Myocyte (in vitro differentiated cells): ENCODE results near the gene ITGB1BP2. TPM values are rescaled to one million over a fixed set of nuclear protein-coding genes. Genes with fewer than 3 reads are reported as not detected.
"Not testable (repeated sequence)": the region's sequence is repeated elsewhere in the genome, so short reads cannot be mapped to it uniquely, and the experiment has no call there.

Source experiments
- DNase-seq: peaks from one replicate; pipeline ENCODE4 v3.0.0-alpha.2; 2012; ENCODE audit warnings: low read depth
- polyA plus RNA-seq: library from polyadenylated mRNA; unstranded; fragments of >200 nt; gene quantifications from one replicate; pipeline ENCODE4 v1.2.1, GENCODE V29; 2012; ENCODE audit warnings: missing spikeins
- total RNA-seq: library from RNA; depleted of rRNA; stranded (reverse); fragments of >200 nt; gene quantifications from 2 replicates; pipeline ENCODE4 v1.2.3, GENCODE V29; 2014

The ITGB1BP2 gene
- total RNA-seq, result 109 and 135 TPM in 2 replicates
- polyA plus RNA-seq, result 51.2 TPM

GRCh38 chrX:71301195-71301924 lies at the start of gene ITGB1BP2:
Gene ITGB1BP2 (plus strand): TSS chrX:71301750. CDS start chrX:71301807, 57 bp downstream.
- DNase-seq, result peak; percentile 92

DNA sequence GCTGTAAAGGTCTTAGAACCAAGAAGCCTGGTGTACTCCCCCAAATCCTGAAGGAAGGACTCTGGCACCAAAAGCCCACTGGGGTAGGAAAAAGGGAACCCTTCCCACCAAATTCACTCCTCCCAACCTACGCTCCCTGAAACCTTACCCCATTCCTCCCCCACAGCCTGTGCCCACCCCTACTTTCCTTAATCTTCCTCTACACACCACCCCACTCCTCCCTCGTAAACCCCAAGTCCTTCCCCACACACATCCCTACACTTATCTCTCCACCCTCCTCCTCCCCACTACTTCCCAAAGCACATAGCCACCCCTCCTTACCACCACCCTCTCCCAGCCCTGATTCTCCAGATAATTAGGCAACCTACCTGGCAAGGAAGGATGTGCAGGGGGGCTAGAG lies 49.3 kb upstream of the ITGB1BP2 start:
- no peak for DNase-seq

- DNase-seq, result peak; percentile 36
Measured at GRCh38 chrX:71253253-71254091, 48.1 kb upstream of the ITGB1BP2 start.

GRCh38 chrX:71254092-71254963 lies 47.2 kb upstream of the ITGB1BP2 start, which contains the start of gene ZMYM3:
Gene ZMYM3 (minus strand): TSS chrX:71254140. CDS start chrX:71253255, 885 bp downstream.
- peak; percentile 89 for DNase-seq

DNA sequence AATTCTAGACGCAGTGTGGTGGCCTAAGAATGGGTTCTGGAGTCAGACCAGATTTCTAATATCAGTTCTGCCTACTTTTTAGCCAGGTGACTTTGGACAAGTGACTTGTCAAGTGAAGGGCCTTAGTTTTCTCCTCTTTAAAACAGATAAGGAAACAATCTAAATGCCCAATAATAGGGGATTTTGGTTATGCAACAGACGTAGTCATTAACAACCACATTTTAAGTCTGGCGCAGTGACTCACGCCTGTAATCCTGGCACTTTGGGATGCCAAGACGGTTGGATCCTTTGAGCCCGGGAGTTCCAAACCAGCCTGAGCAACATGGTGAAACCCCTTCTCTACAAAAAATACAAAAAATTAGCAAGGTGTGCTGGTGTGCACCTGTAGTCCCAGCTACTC lies 45.5 kb upstream of the ITGB1BP2 start:
- DNase-seq, result no peak

GRCh38 chrX:71256856-71257255 lies 44.7 kb upstream of the ITGB1BP2 start:
- DNase-seq, result no peak

- DNase-seq, result not testable (repeated sequence)
Measured at GRCh38 chrX:71268624-71269023, 32.9 kb upstream of the ITGB1BP2 start.

- no peak for DNase-seq
Measured at GRCh38 chrX:71269801-71270395, 31.7 kb upstream of the ITGB1BP2 start.

- DNase-seq, result not testable (repeated sequence)
Measured at GRCh38 chrX:71272313-71272712, 29.2 kb upstream of the ITGB1BP2 start.

DNA sequence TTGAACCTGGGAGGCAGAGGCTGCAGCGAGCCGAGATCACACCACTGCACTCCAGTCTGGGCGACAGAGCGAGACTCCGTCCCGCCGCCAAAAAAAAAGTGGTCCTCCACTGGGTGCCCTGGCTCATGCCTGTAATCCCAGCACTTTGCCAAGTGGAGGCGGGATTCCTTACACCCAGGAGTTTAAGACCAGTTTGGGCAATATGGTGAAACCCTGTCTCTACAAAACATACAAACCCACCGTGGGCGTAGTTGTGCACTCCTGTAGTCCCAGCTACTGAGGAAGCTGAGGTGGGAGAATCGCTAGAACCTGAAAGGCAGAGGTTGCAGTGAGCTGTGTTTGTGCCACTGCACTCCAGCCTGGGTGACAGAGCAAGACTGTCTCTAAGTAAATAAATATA lies 20.2 kb upstream of the ITGB1BP2 start:
- not testable (repeated sequence) for DNase-seq

DNA sequence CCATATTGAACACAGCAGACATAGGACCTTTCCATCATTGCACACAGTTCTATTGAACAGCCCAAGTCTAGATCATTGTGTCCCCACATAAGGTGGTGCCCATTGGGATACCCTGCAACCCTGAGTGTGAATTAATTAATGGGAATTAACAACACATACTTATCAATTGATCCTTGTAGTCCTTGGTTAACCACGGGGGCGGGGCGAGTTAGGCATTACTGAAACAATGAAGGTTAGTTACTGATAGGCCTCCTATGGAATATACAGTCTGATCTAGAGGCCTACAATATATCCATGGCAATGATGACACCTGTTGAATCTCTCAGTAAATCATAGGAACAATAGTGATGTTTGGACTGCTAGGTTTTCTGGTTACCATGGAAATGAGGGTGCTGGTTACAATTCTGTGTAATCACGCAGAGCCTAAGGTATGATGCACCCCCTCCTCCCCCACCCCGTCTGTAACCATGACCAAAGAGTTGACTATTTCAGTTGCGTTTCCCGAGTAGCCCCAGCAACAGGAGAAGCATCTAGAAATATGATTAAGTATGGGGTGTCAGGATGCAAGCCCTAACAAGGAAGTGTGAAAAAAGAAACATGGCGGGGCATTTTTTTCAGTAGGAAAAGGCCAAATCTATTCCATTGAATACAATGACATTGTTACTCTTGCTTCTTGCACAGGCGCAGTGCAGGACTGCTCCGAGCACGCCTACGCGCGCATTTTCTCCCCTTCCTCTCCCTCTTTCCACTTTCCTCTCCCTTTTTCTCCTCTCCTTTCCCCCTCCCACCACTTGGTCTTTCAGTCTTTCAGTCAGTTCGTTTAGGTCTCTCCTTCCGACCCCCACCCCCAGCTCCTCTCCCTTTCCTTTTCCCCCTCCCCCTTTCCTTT lies 18.8 kb upstream of the ITGB1BP2 start:
- DNase-seq, result no peak

DNA sequence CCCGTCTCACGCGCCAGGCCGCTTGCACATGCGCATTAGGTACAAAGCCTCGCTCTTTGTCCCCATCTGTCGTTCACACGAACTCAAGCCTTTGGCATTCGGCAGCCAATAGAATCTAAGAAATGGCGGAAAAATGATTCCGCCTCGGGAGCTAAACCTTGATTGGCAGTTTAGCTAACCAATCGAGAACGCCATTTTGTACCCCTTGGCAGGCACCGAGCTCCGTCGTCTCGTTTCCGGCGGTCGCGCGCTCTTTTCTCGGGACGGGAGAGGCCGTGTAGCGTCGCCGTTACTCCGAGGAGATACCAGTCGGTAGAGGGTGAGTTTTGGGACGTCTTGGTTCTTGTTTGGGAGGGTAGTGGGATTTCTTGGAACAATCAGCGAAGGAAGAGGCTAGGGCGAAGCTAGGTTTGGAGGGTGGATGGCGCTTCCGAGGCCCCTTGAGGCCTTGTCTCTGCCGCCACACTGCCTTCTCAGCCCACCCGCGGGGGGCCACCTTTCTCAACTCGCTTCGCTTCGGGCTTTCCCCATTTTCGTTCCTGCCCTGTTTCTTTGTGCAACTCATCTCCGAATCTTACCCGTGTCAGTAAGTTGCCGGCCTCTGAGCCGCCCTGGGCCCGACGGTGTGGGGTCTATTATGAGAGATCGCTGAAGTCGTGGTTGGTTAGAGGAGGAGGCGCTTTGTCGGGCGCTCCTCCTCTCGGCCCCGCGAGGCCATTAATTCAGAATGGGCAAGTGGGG lies 18.0 kb upstream of the ITGB1BP2 start, which contains the start of gene NONO:
Gene NONO, plus strand, starts transcription at position 233 of the 741 bp plus-strand sequence. CDS start 7,003 bp downstream, outside the sequence.
- DNase-seq, result peak; percentile 99

- DNase-seq, result no peak
Measured at GRCh38 chrX:71285929-71286328, 15.6 kb upstream of the ITGB1BP2 start.

GRCh38 chrX:71291381-71291780 lies 10.2 kb upstream of the ITGB1BP2 start:
- DNase-seq, result no peak

GRCh38 chrX:71292669-71293365 lies 8.7 kb upstream of the ITGB1BP2 start:
- peak; percentile 59 for DNase-seq

GRCh38 chrX:71296806-71297205 lies 4.7 kb upstream of the ITGB1BP2 start:
- DNase-seq, result no peak

DNA sequence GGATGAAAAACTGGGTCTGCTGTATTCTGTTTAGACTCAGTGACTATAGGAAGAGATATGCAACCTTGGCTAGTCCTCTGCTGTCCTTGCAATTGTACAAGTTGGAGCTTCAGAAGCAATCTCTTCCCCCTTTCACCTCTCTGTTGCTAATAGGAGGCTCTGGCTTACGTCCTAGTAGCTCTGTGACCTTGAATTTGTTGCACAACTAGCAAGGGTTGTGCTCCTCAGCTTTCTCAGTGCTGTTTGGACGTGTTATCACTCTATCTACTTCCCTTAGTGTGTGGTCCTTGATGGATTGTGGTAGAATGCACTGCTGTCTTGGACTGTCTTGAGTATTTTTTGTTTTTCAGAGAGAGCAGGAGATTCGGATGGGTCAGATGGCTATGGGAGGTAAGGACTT lies 3.4 kb upstream of the ITGB1BP2 start:
- no peak for DNase-seq

GRCh38 chrX:71300064-71300463 lies 1.5 kb upstream of the ITGB1BP2 start:
- not testable (repeated sequence) for DNase-seq
